Measurements from ENCODE around the gene PGBD1.
"Not testable (repeated sequence)": the region's sequence is repeated elsewhere in the genome, so short reads cannot be mapped to it uniquely, and the experiment has no call there.

PGBD1 gene

DNA sequence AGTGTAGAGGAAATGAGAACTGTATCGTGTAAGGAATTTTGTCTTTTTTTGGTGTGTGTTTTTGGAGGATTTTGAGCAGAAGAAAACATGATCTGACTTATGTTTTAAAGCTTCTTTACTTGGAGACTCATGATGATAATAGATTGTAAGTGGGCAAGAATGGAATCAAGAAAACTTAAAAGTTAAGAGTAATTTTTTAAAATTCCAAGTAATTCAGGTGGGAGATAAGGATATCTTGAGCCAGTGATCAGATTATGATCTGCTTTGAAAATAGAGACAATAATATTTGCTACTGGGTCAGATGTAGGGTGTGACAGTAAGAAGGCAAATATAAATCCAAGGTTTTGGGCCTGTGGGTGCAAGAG, 13.7 kb upstream of the PGBD1 start:
- DNase-seq = no peak

DNA sequence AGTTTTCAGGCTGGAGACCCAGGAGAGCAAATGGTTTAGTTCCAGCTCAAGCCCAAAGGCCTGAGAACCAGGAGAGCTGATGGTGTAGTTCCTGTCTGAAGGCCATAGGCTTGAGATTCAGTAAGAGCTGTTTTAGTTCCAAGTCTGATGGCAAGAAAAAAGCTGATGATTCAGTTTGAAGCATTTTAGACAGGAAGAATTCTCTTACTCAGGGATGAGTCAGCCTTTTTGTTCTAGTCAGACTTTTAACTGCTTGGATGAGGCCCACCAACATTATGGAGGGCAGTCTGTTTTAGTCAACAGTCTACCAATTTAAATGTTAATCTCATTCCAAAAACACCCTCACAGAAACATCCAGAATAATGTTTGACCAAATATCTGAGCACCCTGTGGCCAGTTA, 11.9 kb upstream of the PGBD1 start:
- peak; percentile 91 for DNase-seq

- DNase-seq = no peak
Observed at GRCh38 chr6:28274888-28275287, 6.5 kb upstream of the PGBD1 start.

- no peak for DNase-seq
Observed at GRCh38 chr6:28277746-28278145, 3.6 kb upstream of the PGBD1 start.

GRCh38 chr6:28280595-28281287, 631 bp upstream of the PGBD1 start:
- DNase-seq = no peak

DNA sequence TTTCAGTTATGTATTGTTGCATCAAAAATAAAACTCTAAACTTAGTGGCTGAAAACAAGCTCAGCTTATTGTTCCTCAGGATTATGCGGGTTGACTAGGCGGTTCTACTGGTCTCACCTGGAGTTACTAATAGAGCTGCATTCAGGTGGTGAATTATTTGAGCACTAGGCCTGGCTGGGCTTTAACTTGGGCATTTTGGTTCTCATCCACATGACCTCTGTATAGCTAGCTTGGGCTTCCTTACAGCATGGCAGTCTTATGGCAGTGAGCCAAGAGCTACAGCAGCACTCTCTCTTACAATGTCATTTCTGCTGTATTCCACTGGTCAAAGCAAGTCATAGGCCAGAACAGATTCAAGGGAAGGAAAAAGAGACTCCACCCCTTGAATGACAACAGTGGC, 1.6 kb downstream of the PGBD1 start:
- DNase-seq = peak; percentile 17

DNA sequence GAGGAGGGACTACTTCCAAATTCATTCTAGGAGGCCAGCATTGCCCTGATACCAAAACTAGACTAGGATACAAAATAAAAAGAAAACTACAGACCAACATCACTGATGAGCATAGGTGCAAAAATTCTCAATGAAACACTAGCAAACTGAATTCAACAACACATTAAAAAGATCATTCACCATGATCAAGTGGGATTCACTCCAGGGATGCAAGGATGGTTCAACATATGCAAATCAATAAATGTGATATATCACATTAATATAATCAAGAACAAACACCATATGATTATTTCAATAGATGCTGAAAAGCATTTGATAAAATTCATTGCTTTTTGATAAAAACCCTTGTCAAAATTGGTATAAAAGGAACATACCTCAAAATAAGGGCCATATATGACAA, 10.2 kb downstream of the PGBD1 start:
- DNase-seq = no peak

GRCh38 chr6:28295326-28295725, 14.0 kb downstream of the PGBD1 start:
- DNase-seq = no peak

DNA sequence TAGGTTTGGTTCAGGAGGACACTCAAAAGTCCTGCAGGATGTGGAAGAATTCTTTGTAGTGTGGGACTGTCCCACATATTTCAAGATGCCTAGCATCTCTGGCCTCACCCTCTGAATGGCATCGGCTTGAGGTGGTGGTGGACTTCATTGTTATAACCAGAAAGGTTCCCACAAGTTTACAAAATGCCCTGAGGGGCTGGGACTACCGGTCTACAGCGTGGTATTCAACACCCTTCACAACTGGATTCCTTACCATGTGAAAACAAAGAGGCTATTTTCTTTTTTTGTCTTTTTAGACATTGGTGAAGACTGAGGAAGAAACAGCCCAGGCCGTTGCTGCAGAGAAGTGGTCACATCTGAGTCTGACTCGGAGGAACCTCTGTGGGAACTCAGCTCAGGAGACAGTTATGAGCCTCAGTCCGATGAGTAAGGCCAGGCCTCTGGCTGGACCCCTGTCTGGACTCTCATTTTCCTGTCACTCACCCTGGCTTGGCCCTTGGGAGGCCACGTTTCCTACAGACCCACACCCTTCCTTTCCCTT, 15.2 kb downstream of the PGBD1 start:
- DNase-seq = no peak

DNA sequence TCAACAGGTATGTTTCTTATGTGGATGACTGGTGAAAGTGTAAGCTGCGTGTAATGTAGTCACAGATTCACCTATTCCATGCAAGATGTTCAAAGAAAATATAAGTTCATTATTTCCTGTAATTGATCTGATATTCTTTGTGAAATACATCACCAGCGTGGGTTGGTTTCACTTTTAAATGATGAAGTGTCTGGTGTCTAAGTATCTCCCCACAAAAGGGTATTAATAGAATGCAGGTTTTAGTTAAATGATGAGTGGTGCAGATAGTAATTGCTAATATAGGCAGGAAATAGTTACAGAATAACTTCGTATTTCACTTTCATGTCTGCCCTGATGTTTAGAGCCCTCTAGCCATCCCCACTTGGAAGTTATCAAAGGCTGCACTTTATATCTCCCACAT, 22.2 kb downstream of the PGBD1 start:
- DNase-seq = no peak

DNA sequence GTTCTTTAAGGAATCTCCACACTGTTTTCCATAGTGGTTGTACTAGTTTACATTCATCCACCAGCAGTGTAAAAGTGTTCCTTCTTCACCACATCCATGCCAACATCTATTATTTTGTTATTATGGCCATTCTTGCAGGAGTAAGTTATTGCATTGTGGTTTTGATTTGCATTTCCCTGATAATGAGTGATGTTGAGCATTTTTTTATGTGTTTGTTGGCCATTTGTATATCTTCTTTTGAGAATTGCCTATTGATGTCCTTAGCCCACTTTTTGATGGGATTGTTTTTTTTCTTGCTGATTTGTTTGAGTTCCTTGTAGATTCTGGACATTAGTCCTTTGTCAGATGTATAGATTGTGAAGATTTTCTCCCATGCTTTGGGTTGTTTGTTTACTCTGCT, 25.0 kb downstream of the PGBD1 start:
- DNase-seq = not testable (repeated sequence)

GRCh38 chr6:28311139-28311823, 29.9 kb downstream of the PGBD1 start:
- DNase-seq = peak; percentile 17

DNA sequence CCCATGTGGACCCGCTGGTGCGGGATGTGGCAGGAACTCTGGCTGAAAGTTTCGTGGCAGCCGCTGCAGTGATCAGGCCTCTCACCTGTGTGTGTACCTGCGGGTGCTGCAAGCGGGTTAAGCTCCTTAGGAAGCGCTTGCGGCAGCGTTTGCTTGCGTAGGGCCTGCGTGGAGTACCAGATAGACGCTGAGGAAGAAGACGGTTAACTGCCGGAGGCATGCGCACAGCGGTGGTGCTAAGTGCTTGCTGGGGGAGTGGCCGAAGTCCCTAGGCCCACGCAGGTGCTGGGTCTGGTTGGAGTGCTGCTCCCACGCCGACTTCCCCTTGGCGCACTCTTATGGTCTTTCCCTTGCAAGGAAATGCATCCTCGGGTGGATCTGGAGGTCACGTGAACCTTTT, 31.6 kb downstream of the PGBD1 start:
- no peak for DNase-seq

- DNase-seq = peak; percentile 33
Observed at GRCh38 chr6:28315628-28316027, 34.3 kb downstream of the PGBD1 start.

DNA sequence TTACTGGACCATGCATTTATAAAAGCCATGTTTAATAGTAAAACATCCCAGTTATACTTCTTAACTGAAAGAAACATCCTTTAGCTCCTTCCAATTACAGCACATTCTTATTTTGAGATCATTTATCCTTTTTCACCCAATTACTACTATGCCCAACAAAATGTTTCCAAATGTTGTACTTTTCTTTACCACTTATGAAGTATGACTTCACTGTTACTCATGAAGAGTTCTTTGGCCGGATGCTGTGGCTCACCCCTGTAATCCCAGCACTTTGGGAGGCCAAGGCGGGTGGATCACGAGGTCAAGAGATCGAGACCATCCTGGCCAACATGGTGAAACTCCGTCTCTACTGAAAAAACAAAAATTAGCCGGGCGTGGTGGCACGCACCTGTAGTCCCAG, 36.5 kb downstream of the PGBD1 start:
- not testable (repeated sequence) for DNase-seq

DNA sequence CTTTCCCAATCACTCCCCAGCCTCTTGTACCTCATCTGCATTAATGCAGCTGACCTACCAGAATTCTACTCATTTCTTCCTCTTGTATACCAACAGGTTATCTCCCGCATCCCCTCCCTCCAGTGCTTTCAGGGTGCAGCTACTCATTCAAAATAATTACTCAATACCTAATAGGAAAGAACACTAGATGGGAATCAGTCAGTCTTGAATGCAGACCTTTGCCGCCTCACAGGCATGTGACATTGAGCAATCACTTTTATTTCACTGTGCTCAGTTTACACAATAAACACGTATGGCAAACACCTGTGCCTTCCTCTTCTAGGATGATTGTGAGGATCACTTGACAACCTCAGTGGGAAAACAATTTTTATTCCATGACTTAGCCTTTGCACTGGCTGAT, 41.3 kb downstream of the PGBD1 start:
- DNase-seq = no peak

DNA sequence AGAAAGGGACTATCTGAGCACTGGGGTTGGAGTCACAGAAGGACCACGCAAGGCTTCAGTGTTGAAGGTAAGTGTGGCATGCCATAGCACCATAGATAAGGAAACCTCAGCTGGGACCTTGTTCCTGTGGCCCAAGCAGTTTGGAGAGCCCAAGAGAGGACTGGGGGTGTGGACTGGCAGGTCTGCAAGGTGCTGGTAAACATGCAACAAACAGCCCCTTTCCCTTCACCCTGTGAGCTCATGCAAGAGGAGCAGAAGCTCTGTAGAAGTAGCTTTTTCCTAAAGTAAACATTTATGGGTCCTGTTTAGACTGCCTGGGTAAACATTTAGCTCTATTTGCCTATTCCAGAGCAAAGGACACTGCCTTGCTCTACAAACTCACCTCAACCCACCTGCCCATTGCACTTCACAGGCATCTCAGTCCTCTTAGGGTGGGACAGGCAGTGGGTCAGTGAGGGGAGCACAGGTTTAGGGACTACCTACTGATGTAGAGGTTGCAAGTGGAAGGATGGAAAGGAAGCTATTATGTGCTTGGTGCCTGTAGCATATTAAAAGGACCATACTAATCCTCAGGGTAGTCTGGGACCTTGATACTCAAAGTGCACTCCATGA, 42.5 kb downstream of the PGBD1 start:
- DNase-seq = no peak

DNA sequence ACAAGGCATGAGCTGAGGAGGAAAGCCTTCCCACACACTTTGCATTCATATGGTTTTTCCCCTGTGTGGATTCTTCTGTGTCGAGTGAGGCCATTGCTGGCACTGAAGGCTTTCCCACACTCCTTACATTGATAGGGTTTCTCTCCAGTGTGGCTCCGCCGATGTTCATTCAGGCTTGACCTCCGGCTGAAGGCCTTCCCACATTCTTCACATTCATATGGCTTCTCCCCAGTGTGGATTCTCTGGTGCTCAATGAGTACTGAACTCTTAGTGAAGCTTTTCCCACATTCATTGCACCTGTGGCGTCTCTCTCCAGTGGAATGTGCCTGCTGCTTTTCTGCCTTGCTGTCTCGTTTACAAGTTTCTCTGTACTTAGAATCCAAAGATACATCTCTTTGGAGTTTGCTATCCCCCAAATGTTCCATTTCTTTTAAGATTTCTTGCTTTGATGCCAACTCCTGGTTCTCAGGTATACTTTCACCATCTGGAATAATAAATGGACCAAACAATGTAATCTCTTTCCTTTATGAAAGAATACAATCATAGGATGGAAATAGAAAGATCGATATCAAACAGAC, 45.1 kb downstream of the PGBD1 start:
- no peak for DNase-seq

- no peak for DNase-seq
Observed at GRCh38 chr6:28330041-28330440, 48.7 kb downstream of the PGBD1 start.

- no peak for DNase-seq
Observed at GRCh38 chr6:28333047-28333446, 51.7 kb downstream of the PGBD1 start.

DNA sequence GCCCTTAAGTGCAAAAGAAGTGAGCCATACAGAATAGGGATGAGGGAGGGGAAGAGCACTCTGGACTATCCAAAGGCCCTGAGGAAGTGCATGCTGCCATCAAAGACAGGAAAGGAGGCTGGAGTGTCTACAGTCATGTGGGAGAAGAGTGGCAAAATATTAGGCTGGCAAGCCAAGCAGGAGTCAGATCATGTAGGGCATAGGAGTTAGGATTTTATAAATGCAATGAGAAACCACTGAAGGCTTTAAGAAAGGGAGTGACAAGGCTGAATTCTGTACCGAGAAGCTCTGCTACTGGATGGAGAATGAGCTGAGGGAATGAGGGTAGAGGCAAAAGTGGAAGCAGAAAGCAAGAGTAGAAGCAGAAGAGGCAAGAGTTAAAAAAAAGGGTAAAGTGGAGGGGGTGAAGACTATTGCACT, 52.2 kb downstream of the PGBD1 start:
- DNase-seq = no peak

DNA sequence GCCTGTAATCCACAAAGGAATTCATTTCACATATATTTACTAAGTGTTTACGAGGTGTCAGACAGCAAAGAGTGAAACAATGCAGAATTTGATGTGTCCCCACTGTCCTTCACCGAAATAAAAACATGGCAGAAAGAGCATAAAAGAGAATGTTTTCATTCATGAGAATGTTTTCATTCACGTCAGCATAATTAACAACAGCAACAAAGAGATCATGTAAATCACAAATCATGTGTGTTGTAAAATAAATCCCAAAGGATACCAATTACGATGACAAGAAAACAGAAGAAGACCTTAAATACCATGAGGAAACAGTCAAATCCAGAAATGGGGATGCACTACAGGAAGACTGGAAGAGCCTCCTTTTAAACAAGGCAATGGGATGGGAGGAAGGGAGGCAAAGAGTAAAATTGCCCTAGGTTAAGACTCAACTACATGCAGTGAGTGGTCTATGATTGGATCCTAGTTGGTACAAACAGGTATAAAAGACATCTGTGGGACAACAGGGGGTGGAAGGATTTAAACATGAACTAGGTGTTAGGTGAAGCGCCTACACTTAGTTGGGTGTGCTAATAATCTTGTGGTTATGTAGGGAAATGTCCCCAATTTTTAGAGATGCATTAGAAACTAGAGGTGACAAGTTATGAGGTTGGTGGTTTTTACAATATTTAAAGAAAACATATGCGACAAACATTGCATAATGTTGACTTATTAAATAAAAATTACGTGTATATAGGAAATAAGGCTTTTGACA, 53.1 kb downstream of the PGBD1 start:
- DNase-seq = no peak

All from fibroblast of skin of back (primary cell).